ENCODE data around the gene EDAR. TPM values are rescaled to one million over a fixed set of nuclear protein-coding genes. Genes with fewer than 3 reads are reported as not detected.

Gene EDAR
- total RNA-seq, 1 donor from 2014 or later: 5.1 TPM

DNA sequence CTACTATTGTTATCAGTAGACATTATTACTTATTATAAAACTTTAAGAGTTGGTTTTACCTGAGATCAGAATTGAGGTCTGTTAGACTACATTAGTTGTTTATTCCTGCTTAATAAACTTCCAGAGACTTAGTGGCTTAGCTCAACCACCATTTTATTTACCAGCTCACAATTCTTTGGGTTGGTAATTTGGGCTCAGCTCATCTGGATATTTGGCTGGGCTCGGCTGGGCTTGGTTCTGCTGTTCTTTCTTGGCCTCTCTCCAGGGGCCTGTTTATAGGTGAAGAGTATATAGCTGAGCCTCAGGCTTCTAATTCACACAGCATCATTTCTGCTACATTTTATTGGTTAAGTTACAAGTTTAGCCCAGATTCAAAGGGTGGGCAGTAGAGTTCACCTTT is 134.5 kb downstream of the EDAR start:
- Mint-ChIP-seq H3K27me3 (no peaks in the 10 kb centered on the region), H3K4me1 (ENCODE audit: unreplicated experiment) (no peaks in the 10 kb centered on the region), H3K36me3 (peaks cover 44% of the 10 kb centered on the region), H3K4me3 (no peak overlapping the region), H3K27ac (no peak overlapping the region), H3K9me3 (no peaks in the 10 kb centered on the region)
- no peak for DNase-seq (ENCODE audit: extremely low spot score, unreplicated experiment)
- TF ChIP-seq, protein P1, sequence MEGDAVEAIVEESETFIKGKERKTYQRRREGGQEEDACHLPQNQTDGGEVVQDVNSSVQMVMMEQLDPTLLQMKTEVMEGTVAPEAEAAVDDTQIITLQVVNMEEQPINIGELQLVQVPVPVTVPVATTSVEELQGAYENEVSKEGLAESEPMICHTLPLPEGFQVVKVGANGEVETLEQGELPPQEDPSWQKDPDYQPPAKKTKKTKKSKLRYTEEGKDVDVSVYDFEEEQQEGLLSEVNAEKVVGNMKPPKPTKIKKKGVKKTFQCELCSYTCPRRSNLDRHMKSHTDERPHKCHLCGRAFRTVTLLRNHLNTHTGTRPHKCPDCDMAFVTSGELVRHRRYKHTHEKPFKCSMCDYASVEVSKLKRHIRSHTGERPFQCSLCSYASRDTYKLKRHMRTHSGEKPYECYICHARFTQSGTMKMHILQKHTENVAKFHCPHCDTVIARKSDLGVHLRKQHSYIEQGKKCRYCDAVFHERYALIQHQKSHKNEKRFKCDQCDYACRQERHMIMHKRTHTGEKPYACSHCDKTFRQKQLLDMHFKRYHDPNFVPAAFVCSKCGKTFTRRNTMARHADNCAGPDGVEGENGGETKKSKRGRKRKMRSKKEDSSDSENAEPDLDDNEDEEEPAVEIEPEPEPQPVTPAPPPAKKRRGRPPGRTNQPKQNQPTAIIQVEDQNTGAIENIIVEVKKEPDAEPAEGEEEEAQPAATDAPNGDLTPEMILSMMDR (conservative IDR thresholded peaks at IDR 0.05): no peak

DNA sequence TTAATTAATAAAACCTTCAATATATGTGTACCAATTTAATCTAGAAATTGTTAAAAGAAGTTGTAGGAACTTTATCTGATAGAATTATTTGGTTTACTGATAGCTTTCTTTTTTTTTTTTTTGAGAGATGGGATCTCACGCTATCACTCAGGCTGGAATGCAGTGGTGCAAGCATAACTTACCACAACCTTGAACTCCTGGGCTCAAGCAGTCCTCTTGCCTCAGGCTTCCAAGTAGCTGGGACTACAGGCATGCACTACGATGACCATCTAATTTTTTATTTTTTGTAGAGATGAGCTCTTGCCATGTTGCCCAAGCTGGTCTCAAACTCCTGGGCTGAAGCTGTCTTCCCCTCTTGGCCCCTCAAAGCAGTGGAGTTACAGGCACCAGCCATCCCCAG is 135.6 kb downstream of the EDAR start:
- no peaks in the 10 kb centered on the region for H3K9me3 Mint-ChIP-seq
- no peaks in the 10 kb centered on the region for H3K27me3 Mint-ChIP-seq
- no peaks in the 10 kb centered on the region for H3K4me1 Mint-ChIP-seq (ENCODE audit: unreplicated experiment)
- no peak for DNase-seq (ENCODE audit: extremely low spot score, unreplicated experiment)
- no peak overlapping the region for H3K4me3 Mint-ChIP-seq
- no peak overlapping the region for H3K27ac Mint-ChIP-seq
- TF ChIP-seq, protein P1 (conservative IDR thresholded peaks at IDR 0.05): no peak
- peaks cover 37% of the 10 kb centered on the region for H3K36me3 Mint-ChIP-seq

DNA sequence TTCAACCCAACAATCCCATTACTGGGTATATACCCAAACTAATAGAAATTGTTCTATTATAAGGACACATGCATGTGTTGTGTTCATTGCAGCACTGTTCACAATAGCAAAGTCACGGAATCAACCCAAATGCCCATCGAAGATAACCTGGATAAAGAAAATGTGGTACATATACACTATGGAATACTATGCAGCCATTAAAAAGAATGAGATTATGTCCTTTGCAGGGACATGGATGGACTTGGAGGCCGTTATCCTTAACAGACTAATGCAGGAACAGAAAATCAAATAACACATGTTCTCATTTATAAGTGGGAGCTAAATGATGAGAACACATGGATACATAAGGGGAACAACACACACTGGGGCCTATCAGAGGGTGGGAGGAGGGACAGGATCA is 136.6 kb downstream of the EDAR start:
- Mint-ChIP-seq H3K9me3 (no peaks in the 10 kb centered on the region), H3K36me3 (peaks cover 29% of the 10 kb centered on the region), H3K27ac (no peak overlapping the region), H3K4me3 (no peak overlapping the region), H3K4me1 (ENCODE audit: unreplicated experiment) (no peaks in the 10 kb centered on the region), H3K27me3 (no peaks in the 10 kb centered on the region)
- TF ChIP-seq, protein P1 (conservative IDR thresholded peaks at IDR 0.05): no peak
- no peak for DNase-seq (ENCODE audit: extremely low spot score, unreplicated experiment)

DNA sequence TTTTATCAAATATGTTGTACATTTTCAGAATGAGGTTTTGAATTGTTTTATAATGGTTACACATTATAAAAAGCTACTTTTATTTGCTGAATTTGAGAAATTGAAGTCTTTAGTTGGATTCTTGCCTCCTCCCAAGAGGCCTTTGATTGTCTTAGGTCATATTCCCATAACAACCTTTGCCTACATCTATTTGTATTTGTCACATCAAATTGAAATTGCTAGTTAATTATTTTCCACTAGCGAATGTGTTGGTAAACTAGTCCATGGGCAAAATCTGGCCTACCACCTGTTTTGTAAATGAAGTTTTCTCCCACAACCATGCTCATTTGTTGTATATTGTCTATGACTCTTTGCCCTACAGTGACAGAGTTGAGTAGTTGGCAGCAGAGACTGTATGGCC is 142.0 kb downstream of the EDAR start:
- peaks cover 35% of the 10 kb centered on the region for H3K36me3 Mint-ChIP-seq
- no peaks in the 10 kb centered on the region for H3K9me3 Mint-ChIP-seq
- H3K27ac Mint-ChIP-seq: no peak overlapping the region
- TF ChIP-seq, protein P1 (conservative IDR thresholded peaks at IDR 0.05): no peak
- no peaks in the 10 kb centered on the region for H3K27me3 Mint-ChIP-seq
- no peak for DNase-seq (ENCODE audit: extremely low spot score, unreplicated experiment)
- H3K4me3 Mint-ChIP-seq: no peak overlapping the region
- H3K4me1 Mint-ChIP-seq (ENCODE audit: unreplicated experiment): no peaks in the 10 kb centered on the region

DNA sequence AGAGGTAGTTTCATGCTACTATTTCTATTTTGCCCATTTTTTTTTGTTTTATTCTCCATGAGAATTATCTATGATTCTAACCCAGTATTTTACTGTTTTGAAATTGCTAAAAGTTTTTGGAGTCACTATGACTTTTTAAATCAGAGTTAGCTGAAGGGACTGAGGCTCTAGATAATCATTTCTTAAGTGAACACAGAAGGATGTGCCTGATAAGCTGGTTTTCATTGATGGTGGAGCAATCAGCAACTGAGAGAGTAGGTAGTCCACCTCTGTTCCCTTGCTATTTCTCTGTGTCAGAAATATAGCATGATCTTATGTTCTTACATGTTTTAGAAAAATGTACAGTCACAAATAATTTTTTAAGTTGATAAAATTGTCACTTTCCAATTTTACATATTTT is 143.1 kb downstream of the EDAR start:
- DNase-seq (ENCODE audit: extremely low spot score, unreplicated experiment): no peak
- Mint-ChIP-seq H3K9me3 (peaks cover 4% of the 10 kb centered on the region), H3K4me1 (ENCODE audit: unreplicated experiment) (no peaks in the 10 kb centered on the region), H3K36me3 (peaks cover 38% of the 10 kb centered on the region), H3K27ac (no peak overlapping the region), H3K27me3 (no peaks in the 10 kb centered on the region), H3K4me3 (no peak overlapping the region)
- TF ChIP-seq, protein P1 (conservative IDR thresholded peaks at IDR 0.05): no peak

Other genes starting within 250 kb of the EDAR start
- 9.1 and 27.9 TPM in 2 replicates for gene CCDC138, start 202.4 kb downstream of the EDAR start, total RNA-seq (ENCODE audit: low replicate concordance)
- 2.5 and 13.9 TPM in 2 replicates for gene SH3RF3, start 140.0 kb upstream of the EDAR start, total RNA-seq (ENCODE audit: low replicate concordance)